Sigmoid colon (tissue), 7 donors: ENCODE data around the gene ROMO1. TPM values are rescaled to one million over a fixed set of nuclear protein-coding genes. Genes with fewer than 3 reads are reported as not detected.

Experiments used
- DNase-seq: peaks from one replicate; pipeline ENCODE4 v3.0.0-alpha.2; 2019
- H3K27ac ChIP-seq, 4 donors: fragments of 200-600 bp; sonication (generic); one replicate each; pipeline ENCODE4 v1.5.1; 2016 to 2019; ENCODE audit warnings: mild to moderate bottlenecking in 1 of 4
- H3K27me3 ChIP-seq, 3 donors: fragments of 200-600 bp; sonication (generic); one replicate each; pipeline ENCODE4 v1.5.1; 2019; ENCODE audit warnings: mild to moderate bottlenecking in 1 of 3
- H3K36me3 ChIP-seq, 4 donors: fragments of 200-600 bp; sonication (generic); one replicate each; pipeline ENCODE4 v1.5.1; 2016 to 2019
- H3K4me1 ChIP-seq, 4 donors: fragments of 200-600 bp; sonication (generic); one replicate each; pipeline ENCODE4 v1.5.1; 2017 to 2019
- H3K4me3 ChIP-seq, 4 donors: fragments of 200-600 bp; sonication (generic); one replicate each; pipeline ENCODE4 v1.5.1; 2017 to 2019; ENCODE audit warnings: mild to moderate bottlenecking in 2 of 4, moderate library complexity in 1 of 4
- H3K9me3 ChIP-seq, 4 donors: fragments of 200-600 bp in 3 of 4; sonication (generic) in 3 of 4; one replicate each; pipeline versions ENCODE4 v1.5.1 to v1.6.1; 2013 to 2019
- CTCF ChIP-seq, 4 experiments: fragments of 450-650 bp in 3 of 4; fragments of 200-600 bp in 1 of 4; IDR thresholded peaks; one replicate each; pipeline ENCODE4 v1.5.1; 2016 to 2019; ENCODE audit warnings: antibody characterized with exemption in 4 of 4, mild to moderate bottlenecking in 3 of 4, moderate library complexity in 2 of 4
- EP300 ChIP-seq, 4 donors: sonication (generic); formaldehyde crosslinking; IDR thresholded peaks; one replicate each; pipeline ENCODE4 v1.6.1; 2017; ENCODE audit warnings: antibody characterized with exemption in 4 of 4
- POLR2A ChIP-seq, 2 donors: fragments of 450-650 bp; IDR thresholded peaks; one replicate each; pipeline ENCODE4 v1.6.1; 2016; ENCODE audit warnings: antibody characterized with exemption in 2 of 2, mild to moderate bottlenecking in 2 of 2, moderate library complexity in 2 of 2
- POLR2AphosphoS5 ChIP-seq, 4 donors: sonication (generic); formaldehyde crosslinking; IDR thresholded peaks; one replicate each; pipeline ENCODE4 v1.6.1; 2017; ENCODE audit warnings: antibody characterized with exemption in 4 of 4
- WGBS, 2 donors: extraction: QIAGEN DNeasy Blood & Tissue Kit; methylation state at CpG; one replicate each; pipeline ENCODE4 v1.1.7; 2013; 5-methylcytosine and 5-hydroxymethylcytosine counted together
- intact Hi-C: fragments of 100-400 bp; cut with DNase I; formaldehyde crosslinking; loops from one replicate; pipeline ENCODE4 v1.15.1; 2023
- polyA plus RNA-seq, 3 donors: library from polyadenylated mRNA; stranded (reverse); fragments of 200-250 nt; gene quantifications; one replicate each; pipeline ENCODE4 v1.2.3, GENCODE V29; 2013
- total RNA-seq, 4 donors: library from RNA; depleted of rRNA; stranded (reverse); fragments of >200 nt; gene quantifications; one replicate each; pipeline ENCODE4 v1.1.0, GENCODE V29; 2016
- donor health status: healthy with polysubstance abuse.
- donor health status: Bipolar disorder and iron deficiency.
- donor health status: healthy.

The ROMO1 gene
- total and polyA plus RNA-seq, 7 donors, result 206 to 621 (median 486) TPM

GRCh38 chr20:35653430-35653734, 45.8 kb upstream of the ROMO1 start:
- H3K36me3 ChIP-seq, result peaks cover 13 to 34% (median 16%) of the 10 kb centered on the region in 4 donors
- intact Hi-C loops, result no loop called here
- H3K9me3 ChIP-seq, result no peaks in the 10 kb centered on the region
- no peak overlapping the region for H3K4me3 ChIP-seq
- peaks cover 0 to 86% (median 75%) of the 10 kb centered on the region in 4 donors for H3K4me1 ChIP-seq
- DNase-seq, result no peak
- TF ChIP-seq POLR2A (IDR thresholded peaks at IDR 0.05), result no peak
- WGBS, 2 donors, result 98 to 99% methylated on average over 3 of the region's 3 CpGs
- no peak overlapping the region for H3K27ac ChIP-seq
- H3K27me3 ChIP-seq, result no peaks in the 10 kb centered on the region

GRCh38 chr20:35653893-35654292, 45.3 kb upstream of the ROMO1 start:
- no peak overlapping the region for H3K4me3 ChIP-seq
- peaks cover 13 to 34% (median 16%) of the 10 kb centered on the region in 4 donors for H3K36me3 ChIP-seq
- DNase-seq, result no peak
- 93 to 95% methylated on average over 4 of the region's 4 CpGs for WGBS, 2 donors
- intact Hi-C loops, result no loop called here
- H3K4me1 ChIP-seq, result peaks cover 0 to 86% (median 75%) of the 10 kb centered on the region in 4 donors
- no peaks in the 10 kb centered on the region for H3K27me3 ChIP-seq
- H3K27ac ChIP-seq, result no peak overlapping the region
- TF ChIP-seq POLR2AphosphoS5 (IDR thresholded peaks at IDR 0.05) (no peak), CTCF (IDR thresholded peaks at IDR 0.05) (no peak), POLR2A (IDR thresholded peaks at IDR 0.05) (no peak)
- H3K9me3 ChIP-seq, result no peaks in the 10 kb centered on the region

GRCh38 chr20:35654415-35654814, 44.8 kb upstream of the ROMO1 start:
- no peak for DNase-seq
- no peaks in the 10 kb centered on the region for H3K9me3 ChIP-seq
- 97 to 98% methylated on average over 9 of the region's 9 CpGs for WGBS, 2 donors
- TF ChIP-seq POLR2AphosphoS5 (IDR thresholded peaks at IDR 0.05) (no peak), CTCF (IDR thresholded peaks at IDR 0.05) (no peak)
- H3K36me3 ChIP-seq, result peaks cover 13 to 34% (median 16%) of the 10 kb centered on the region in 4 donors
- H3K27me3 ChIP-seq, result no peaks in the 10 kb centered on the region
- H3K27ac ChIP-seq, result no peak overlapping the region
- H3K4me3 ChIP-seq, result no peak overlapping the region
- H3K4me1 ChIP-seq, result peaks cover 0 to 86% (median 73%) of the 10 kb centered on the region in 4 donors
- intact Hi-C loops, result no loop called here

GRCh38 chr20:35657271-35657670, 41.9 kb upstream of the ROMO1 start:
- H3K36me3 ChIP-seq, result peaks cover 13 to 32% (median 16%) of the 10 kb centered on the region in 4 donors
- no peak overlapping the region for H3K27ac ChIP-seq
- intact Hi-C loops, result no loop called here
- H3K9me3 ChIP-seq, result no peaks in the 10 kb centered on the region
- no peaks in the 10 kb centered on the region for H3K27me3 ChIP-seq
- peaks cover 0 to 85% (median 68%) of the 10 kb centered on the region in 4 donors for H3K4me1 ChIP-seq
- WGBS, 2 donors, result 11 to 18% methylated on average over 1 of the region's 1 CpG
- no peak for TF ChIP-seq EP300 (IDR thresholded peaks at IDR 0.05)
- no peak for DNase-seq
- H3K4me3 ChIP-seq, result no peak overlapping the region

- Histone ChIP-seq H3K4me3 (no peak overlapping the region), H3K27ac (no peak overlapping the region), H3K4me1 (peaks cover 0 to 80% (median 66%) of the 10 kb centered on the region in 4 donors), H3K36me3 (peaks cover 0 to 2% (median 0%) of the 10 kb centered on the region in 4 donors), H3K9me3 (no peaks in the 10 kb centered on the region), H3K27me3 (no peaks in the 10 kb centered on the region)
- no peak for DNase-seq
- TF ChIP-seq CTCF (IDR thresholded peaks at IDR 0.05) (no peak), EP300 (IDR thresholded peaks at IDR 0.05) (no peak), POLR2A (IDR thresholded peaks at IDR 0.05) (no peak)
- WGBS, 2 donors, result 93% methylated on average over 10 of the region's 10 CpGs
- intact Hi-C loops, result loop anchor here (10.0 kb wide), 1 partner anchor 116 kb away; the partner anchor contains the start of gene ERGIC3
These were observed 38.9 kb upstream of the ROMO1 start for GRCh38 chr20:35660122-35660937.

GRCh38 chr20:35661053-35661452, 38.2 kb upstream of the ROMO1 start:
- no peaks in the 10 kb centered on the region for H3K36me3 ChIP-seq
- WGBS, 2 donors, result 53 to 70% methylated on average over 2 of the region's 2 CpGs
- H3K4me1 ChIP-seq, result peaks cover 0 to 73% (median 64%) of the 10 kb centered on the region in 4 donors
- TF ChIP-seq POLR2A (IDR thresholded peaks at IDR 0.05) (no peak), EP300 (IDR thresholded peaks at IDR 0.05) (no peak), CTCF (IDR thresholded peaks at IDR 0.05) (no peak)
- no peak overlapping the region for H3K4me3 ChIP-seq
- DNase-seq, result no peak
- intact Hi-C loops, result loop anchor here (10.0 kb wide), 1 partner anchor 116 kb away; the partner anchor contains the start of gene ERGIC3
- H3K27me3 ChIP-seq, result no peaks in the 10 kb centered on the region
- no peak overlapping the region for H3K27ac ChIP-seq
- H3K9me3 ChIP-seq, result no peaks in the 10 kb centered on the region
